Parathyroid adenoma (tissue), 2 donors: Measurements from ENCODE around the gene PYGB.
"Not testable (repeated sequence)": the region's sequence is repeated elsewhere in the genome, so short reads cannot be mapped to it uniquely, and the experiment has no call there.

Experiments used
- H2AFZ ChIP-seq: fragments of 300-600 bp; sonication (generic); one replicate; pipeline ENCODE4 v1.7.0; 2017; ENCODE audit warnings: antibody characterized with exemption, mild to moderate bottlenecking
- H3K27ac ChIP-seq: fragments of 300-600 bp; sonication (generic); one replicate; pipeline ENCODE4 v1.7.0; 2017
- H3K27me3 ChIP-seq: fragments of 300-600 bp; sonication (generic); one replicate; pipeline ENCODE4 v1.7.0; 2017; ENCODE audit warnings: low read length; ENCODE audit not compliant: control insufficient read depth, insufficient read depth
- H3K36me3 ChIP-seq: fragments of 300-600 bp; sonication (generic); one replicate; pipeline ENCODE4 v1.7.0; 2017; ENCODE audit warnings: low read length; ENCODE audit not compliant: control insufficient read depth, insufficient read depth
- H3K4me1 ChIP-seq: fragments of 300-600 bp; sonication (generic); one replicate; pipeline ENCODE4 v1.7.0; 2017; ENCODE audit warnings: control low read depth
- H3K4me2 ChIP-seq: fragments of 300-600 bp; sonication (generic); one replicate; pipeline ENCODE4 v1.7.0; 2017; ENCODE audit warnings: low read length
- H3K4me3 ChIP-seq: fragments of 300-600 bp; sonication (generic); one replicate; pipeline ENCODE4 v1.7.0; 2017; ENCODE audit warnings: low read depth, low read length
- H3K79me2 ChIP-seq: fragments of 300-600 bp; sonication (generic); one replicate; pipeline ENCODE4 v1.7.0; 2017; ENCODE audit warnings: control low read depth
- H3K9ac ChIP-seq: fragments of 300-600 bp; sonication (generic); one replicate; pipeline ENCODE4 v1.7.0; 2017; ENCODE audit warnings: mild to moderate bottlenecking
- H3K9me3 ChIP-seq: fragments of 300-600 bp; sonication (generic); one replicate; pipeline ENCODE4 v1.7.0; 2017; ENCODE audit warnings: low read length; ENCODE audit not compliant: control insufficient read depth
- CTCF ChIP-seq: fragments of 300-600 bp; sonication (generic); IDR thresholded peaks from one replicate; pipeline ENCODE4 v1.7.0; 2017; ENCODE audit warnings: antibody characterized with exemption, mild to moderate bottlenecking
- donor health status: primary hyperparathyroidism.

Gene PYGB

GRCh38 chr20:25309395-25310267 lies 61.7 kb downstream of the PYGB start:
- H3K27me3 ChIP-seq = no peaks in the 10 kb centered on the region
- H3K9me3 ChIP-seq = no peaks in the 10 kb centered on the region
- no peak overlapping the region for H3K9ac ChIP-seq
- H3K79me2 ChIP-seq = peaks cover 2% of the 10 kb centered on the region
- H3K4me1 ChIP-seq = peaks cover 11% of the 10 kb centered on the region
- H3K36me3 ChIP-seq = no peaks in the 10 kb centered on the region
- no peak overlapping the region for H2AFZ ChIP-seq
- TF ChIP-seq CTCF = no peak
- no peak overlapping the region for H3K27ac ChIP-seq
- peak overlapping the region; percentile 0 for H3K4me3 ChIP-seq
- H3K4me2 ChIP-seq = peak overlapping the region; percentile 10

- no peak overlapping the region for H3K9ac ChIP-seq
- H3K27ac ChIP-seq = peak overlapping the region; percentile 36
- H3K4me2 ChIP-seq = peak overlapping the region; percentile 22
- TF ChIP-seq CTCF = peak; percentile 40
- no peaks in the 10 kb centered on the region for H3K36me3 ChIP-seq
- no peaks in the 10 kb centered on the region for H3K9me3 ChIP-seq
- peaks cover 11% of the 10 kb centered on the region for H3K4me1 ChIP-seq
- H2AFZ ChIP-seq = no peak overlapping the region
- peaks cover 2% of the 10 kb centered on the region for H3K79me2 ChIP-seq
- H3K4me3 ChIP-seq = peak overlapping the region; percentile 0
- no peaks in the 10 kb centered on the region for H3K27me3 ChIP-seq
Observed at GRCh38 chr20:25310268-25310920, 62.5 kb downstream of the PYGB start.

GRCh38 chr20:25310921-25311728 lies 63.2 kb downstream of the PYGB start:
- H3K4me2 ChIP-seq = peak overlapping the region; percentile 22
- no peak overlapping the region for H3K4me3 ChIP-seq
- peaks cover 2% of the 10 kb centered on the region for H3K79me2 ChIP-seq
- H3K9me3 ChIP-seq = no peaks in the 10 kb centered on the region
- H3K27ac ChIP-seq = no peak overlapping the region
- no peak overlapping the region for H3K9ac ChIP-seq
- no peaks in the 10 kb centered on the region for H3K36me3 ChIP-seq
- H2AFZ ChIP-seq = no peak overlapping the region
- TF ChIP-seq CTCF = no peak
- H3K27me3 ChIP-seq = no peaks in the 10 kb centered on the region
- peaks cover 11% of the 10 kb centered on the region for H3K4me1 ChIP-seq

- H3K27me3 ChIP-seq, H3K4me3 ChIP-seq, H2AFZ ChIP-seq, H3K79me2 ChIP-seq, H3K27ac ChIP-seq, H3K4me2 ChIP-seq, H3K36me3 ChIP-seq, H3K9me3 ChIP-seq, H3K9ac ChIP-seq: not testable (repeated sequence)
- H3K4me1 ChIP-seq = peaks cover 11% of the 10 kb centered on the region
Observed at GRCh38 chr20:25312716-25313115, 64.8 kb downstream of the PYGB start.

GRCh38 chr20:25313593-25313992 lies 65.7 kb downstream of the PYGB start:
- H3K4me1 ChIP-seq = peaks cover 11% of the 10 kb centered on the region
- no peak overlapping the region for H3K9ac ChIP-seq
- H3K36me3 ChIP-seq = no peaks in the 10 kb centered on the region
- no peak for TF ChIP-seq CTCF
- H3K4me3 ChIP-seq = no peak overlapping the region
- H3K9me3 ChIP-seq = no peaks in the 10 kb centered on the region
- no peak overlapping the region for H3K4me2 ChIP-seq
- peaks cover 2% of the 10 kb centered on the region for H3K79me2 ChIP-seq
- no peak overlapping the region for H2AFZ ChIP-seq
- H3K27ac ChIP-seq = no peak overlapping the region
- no peaks in the 10 kb centered on the region for H3K27me3 ChIP-seq
